Measurements from ENCODE around the gene TMPRSS11A.

Gene TMPRSS11A

DNA sequence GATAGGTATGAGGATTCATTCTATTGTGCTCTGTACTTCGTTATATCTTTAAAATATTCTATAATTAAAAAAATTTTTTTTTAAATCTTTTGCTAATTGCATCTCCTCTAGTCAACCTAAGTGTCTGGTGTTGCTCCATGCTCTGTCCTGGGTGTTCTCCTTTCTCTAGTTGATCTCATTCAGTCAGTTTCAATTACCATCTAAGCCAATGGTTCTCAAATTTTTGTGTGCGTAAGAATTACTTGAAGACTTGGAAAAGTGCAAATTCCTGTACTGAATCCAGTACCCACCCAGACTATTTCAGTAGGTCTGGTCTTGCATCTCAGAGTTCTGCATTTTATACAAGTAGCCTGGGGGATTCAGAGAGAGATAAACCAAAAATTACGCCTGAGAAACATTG is 86.2 kb downstream of the TMPRSS11A start:
- Histone ChIP-seq H3K9me3 (ENCODE audit: control insufficient read depth, low read length) (no peaks in the 10 kb centered on the region), H2AFZ (no peak overlapping the region), H3K79me2 (no peaks in the 10 kb centered on the region), H3K4me1 (no peaks in the 10 kb centered on the region), H3K9ac (no peak overlapping the region), H3K4me3 (ENCODE audit: low read depth, low read length) (no peak overlapping the region), H3K4me2 (ENCODE audit: low read length) (no peak overlapping the region), H3K27ac (no peak overlapping the region), H3K27me3 (ENCODE audit: control insufficient read depth, insufficient read depth, low read length) (no peaks in the 10 kb centered on the region), H3K36me3 (ENCODE audit: control insufficient read depth, insufficient read depth, low read length) (no peaks in the 10 kb centered on the region)
- TF ChIP-seq, protein P1, sequence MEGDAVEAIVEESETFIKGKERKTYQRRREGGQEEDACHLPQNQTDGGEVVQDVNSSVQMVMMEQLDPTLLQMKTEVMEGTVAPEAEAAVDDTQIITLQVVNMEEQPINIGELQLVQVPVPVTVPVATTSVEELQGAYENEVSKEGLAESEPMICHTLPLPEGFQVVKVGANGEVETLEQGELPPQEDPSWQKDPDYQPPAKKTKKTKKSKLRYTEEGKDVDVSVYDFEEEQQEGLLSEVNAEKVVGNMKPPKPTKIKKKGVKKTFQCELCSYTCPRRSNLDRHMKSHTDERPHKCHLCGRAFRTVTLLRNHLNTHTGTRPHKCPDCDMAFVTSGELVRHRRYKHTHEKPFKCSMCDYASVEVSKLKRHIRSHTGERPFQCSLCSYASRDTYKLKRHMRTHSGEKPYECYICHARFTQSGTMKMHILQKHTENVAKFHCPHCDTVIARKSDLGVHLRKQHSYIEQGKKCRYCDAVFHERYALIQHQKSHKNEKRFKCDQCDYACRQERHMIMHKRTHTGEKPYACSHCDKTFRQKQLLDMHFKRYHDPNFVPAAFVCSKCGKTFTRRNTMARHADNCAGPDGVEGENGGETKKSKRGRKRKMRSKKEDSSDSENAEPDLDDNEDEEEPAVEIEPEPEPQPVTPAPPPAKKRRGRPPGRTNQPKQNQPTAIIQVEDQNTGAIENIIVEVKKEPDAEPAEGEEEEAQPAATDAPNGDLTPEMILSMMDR (IDR thresholded peaks at IDR 0.05), result no peak

DNA sequence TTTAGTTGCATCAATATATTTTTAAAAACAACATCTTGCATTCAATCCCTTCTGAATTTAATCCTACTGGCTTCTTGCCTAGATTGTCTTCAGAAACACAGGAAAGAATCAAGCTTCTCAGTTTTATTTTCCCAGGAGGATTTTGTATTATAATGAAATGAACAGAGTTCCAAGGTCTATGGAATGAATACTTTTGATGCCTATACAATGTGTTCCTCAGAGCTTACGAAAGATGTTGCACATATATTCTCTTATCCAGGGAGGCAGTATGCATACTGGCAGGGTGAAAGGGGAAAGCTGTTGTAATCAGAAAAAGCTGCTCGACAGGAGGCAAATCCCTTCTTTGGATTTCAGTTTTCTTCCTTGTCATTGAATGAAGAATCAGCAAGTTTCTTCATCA is 88.3 kb downstream of the TMPRSS11A start:
- no peak overlapping the region for H3K4me2 ChIP-seq (ENCODE audit: low read length)
- H3K36me3 ChIP-seq (ENCODE audit: control insufficient read depth, insufficient read depth, low read length), result no peaks in the 10 kb centered on the region
- no peaks in the 10 kb centered on the region for H3K79me2 ChIP-seq
- H3K9ac ChIP-seq, result no peak overlapping the region
- H3K4me3 ChIP-seq (ENCODE audit: low read depth, low read length), result no peak overlapping the region
- H3K27ac ChIP-seq, result no peak overlapping the region
- no peaks in the 10 kb centered on the region for H3K9me3 ChIP-seq (ENCODE audit: control insufficient read depth, low read length)
- TF ChIP-seq, protein P1 (IDR thresholded peaks at IDR 0.05), result no peak
- no peak overlapping the region for H2AFZ ChIP-seq
- H3K27me3 ChIP-seq (ENCODE audit: control insufficient read depth, insufficient read depth, low read length), result no peaks in the 10 kb centered on the region
- no peaks in the 10 kb centered on the region for H3K4me1 ChIP-seq

DNA sequence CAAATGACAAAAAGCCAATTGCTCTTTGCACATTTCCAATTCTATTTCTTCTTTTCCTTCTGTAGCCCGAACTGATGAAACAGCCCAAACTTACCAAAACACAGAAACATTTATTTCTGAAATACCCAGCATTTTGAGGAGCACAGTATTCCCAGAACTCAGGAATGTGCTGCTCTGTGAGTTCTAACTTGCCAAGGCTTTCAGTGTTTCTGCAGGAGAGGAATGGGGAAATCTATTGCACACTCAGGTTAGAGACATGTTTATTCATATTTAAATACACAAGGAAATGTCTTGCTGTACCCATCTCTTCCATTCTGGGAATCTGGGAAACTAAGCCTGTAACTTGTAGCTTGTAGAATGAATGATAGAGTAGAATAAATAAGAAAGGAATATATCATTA is 90.2 kb downstream of the TMPRSS11A start:
- Histone ChIP-seq H3K36me3 (ENCODE audit: control insufficient read depth, insufficient read depth, low read length) (no peaks in the 10 kb centered on the region), H3K4me1 (no peaks in the 10 kb centered on the region), H3K27ac (no peak overlapping the region), H3K9ac (no peak overlapping the region), H3K4me2 (ENCODE audit: low read length) (no peak overlapping the region), H3K4me3 (ENCODE audit: low read depth, low read length) (no peak overlapping the region), H3K27me3 (ENCODE audit: control insufficient read depth, insufficient read depth, low read length) (no peaks in the 10 kb centered on the region), H3K79me2 (no peaks in the 10 kb centered on the region), H3K9me3 (ENCODE audit: control insufficient read depth, low read length) (no peaks in the 10 kb centered on the region), H2AFZ (no peak overlapping the region)
- TF ChIP-seq, protein P1 (IDR thresholded peaks at IDR 0.05), result no peak

DNA sequence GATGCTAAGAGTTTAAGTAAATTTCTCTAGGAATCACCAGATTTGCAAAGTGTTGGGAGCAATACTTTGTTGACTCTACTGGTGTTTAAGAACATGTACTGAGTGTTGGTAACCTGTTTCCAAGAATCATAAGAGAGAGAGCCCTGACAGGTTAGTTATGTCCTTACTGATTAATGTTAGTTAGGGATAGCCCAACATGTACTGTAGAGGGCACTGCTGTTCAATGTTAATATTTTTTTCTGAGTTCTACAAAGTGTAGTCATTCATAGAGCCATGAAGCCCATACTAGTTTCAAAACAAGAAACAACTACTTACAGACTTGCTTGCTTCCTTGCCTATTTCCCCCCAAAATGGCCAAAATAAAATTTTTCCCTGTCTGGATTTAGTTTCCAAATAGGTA is 91.4 kb downstream of the TMPRSS11A start:
- Histone ChIP-seq H3K27me3 (ENCODE audit: control insufficient read depth, insufficient read depth, low read length) (no peaks in the 10 kb centered on the region), H3K79me2 (no peaks in the 10 kb centered on the region), H3K4me3 (ENCODE audit: low read depth, low read length) (no peak overlapping the region), H3K4me1 (no peaks in the 10 kb centered on the region), H3K36me3 (ENCODE audit: control insufficient read depth, insufficient read depth, low read length) (no peaks in the 10 kb centered on the region), H2AFZ (no peak overlapping the region), H3K9me3 (ENCODE audit: control insufficient read depth, low read length) (no peaks in the 10 kb centered on the region), H3K4me2 (ENCODE audit: low read length) (no peak overlapping the region), H3K9ac (no peak overlapping the region), H3K27ac (no peak overlapping the region)
- TF ChIP-seq, protein P1 (IDR thresholded peaks at IDR 0.05), result no peak

DNA sequence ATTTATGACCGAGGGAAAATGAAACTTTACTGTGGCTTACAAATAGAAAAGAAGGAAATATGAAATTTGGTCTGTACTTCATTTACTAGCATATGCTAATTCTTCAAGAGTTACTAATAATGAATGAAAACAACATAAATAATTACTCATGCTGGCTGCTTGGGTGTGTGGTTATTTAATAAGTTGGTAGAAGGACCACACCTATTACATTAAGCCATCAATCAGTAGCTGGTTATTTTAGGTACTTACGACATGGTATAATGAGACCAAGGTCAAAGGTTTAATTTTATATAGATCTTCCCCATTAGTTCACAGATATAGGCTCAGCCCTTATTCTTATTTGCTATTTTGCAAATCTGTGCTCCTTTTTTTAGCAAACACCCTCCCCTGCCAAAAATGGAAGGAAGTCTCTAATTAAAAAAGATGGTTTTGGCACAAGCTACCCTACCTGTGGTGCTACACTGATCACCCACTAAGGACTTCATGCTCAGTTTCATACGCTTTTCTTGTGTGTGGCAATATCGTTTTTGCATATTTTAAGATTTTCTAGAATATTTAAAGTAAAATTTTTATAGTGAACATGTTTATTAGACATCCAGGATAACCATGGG is 93.6 kb downstream of the TMPRSS11A start:
- Histone ChIP-seq H3K27ac (no peak overlapping the region), H3K4me1 (no peaks in the 10 kb centered on the region), H2AFZ (no peak overlapping the region), H3K4me2 (ENCODE audit: low read length) (no peak overlapping the region), H3K79me2 (no peaks in the 10 kb centered on the region), H3K4me3 (ENCODE audit: low read depth, low read length) (no peak overlapping the region), H3K9ac (no peak overlapping the region), H3K27me3 (ENCODE audit: control insufficient read depth, insufficient read depth, low read length) (no peaks in the 10 kb centered on the region), H3K9me3 (ENCODE audit: control insufficient read depth, low read length) (no peaks in the 10 kb centered on the region), H3K36me3 (ENCODE audit: control insufficient read depth, insufficient read depth, low read length) (no peaks in the 10 kb centered on the region)
- TF ChIP-seq, protein P1 (IDR thresholded peaks at IDR 0.05), result no peak
